Skeletal muscle tissue (tissue), 4 donors: ENCODE measurements around the gene NFIX. TPM values are rescaled to one million over a fixed set of nuclear protein-coding genes. Genes with fewer than 3 reads are reported as not detected.
A peak's percentile ranks its signal among the peaks of the same experiment; 100 is the strongest.

Experiments
- H3K27ac ChIP-seq: one replicate; pipeline ENCODE4 v1.7.0; 2013; ENCODE audit warnings: mild to moderate bottlenecking, low read depth, low read length, inconsistent platforms
- H3K27me3 ChIP-seq, 3 donors: one replicate each; pipeline ENCODE4 v1.7.0; 2013; ENCODE audit warnings: low read length in 3 of 3; ENCODE audit not compliant: control insufficient read depth in 3 of 3, insufficient read depth in 3 of 3
- H3K36me3 ChIP-seq, 3 donors: one replicate each; pipeline ENCODE4 v1.7.0; 2013; ENCODE audit warnings: low read length in 3 of 3; ENCODE audit not compliant: control insufficient read depth in 3 of 3, insufficient read depth in 3 of 3
- H3K4me1 ChIP-seq, 3 donors: one replicate each; pipeline ENCODE4 v1.7.0; 2013; ENCODE audit warnings: low read length in 3 of 3, mild to moderate bottlenecking in 3 of 3; ENCODE audit not compliant: control insufficient read depth in 3 of 3, insufficient read depth in 3 of 3
- H3K4me3 ChIP-seq, 3 donors: one replicate each; pipeline ENCODE4 v1.7.0; 2013; ENCODE audit warnings: low read length in 3 of 3
- H3K9ac ChIP-seq, 3 donors: one replicate each; pipeline ENCODE4 v1.7.0; 2013; ENCODE audit warnings: low read length in 3 of 3, mild to moderate bottlenecking in 3 of 3, moderate library complexity in 2 of 3, low read depth in 1 of 3
- H3K9me3 ChIP-seq, 3 donors: one replicate each; pipeline ENCODE4 v1.7.0; 2013; ENCODE audit warnings: low read length in 3 of 3; ENCODE audit not compliant: control insufficient read depth in 3 of 3
- total RNA-seq: library from RNA; depleted of rRNA; stranded (reverse); fragments of >200 nt; gene quantifications from one replicate; pipeline ENCODE4 v1.2.3, GENCODE V29; 2014
- donor health status: Osteomylitis.

Gene NFIX
- total RNA-seq, 1 donor from 2014 or later: 49.1 TPM

DNA sequence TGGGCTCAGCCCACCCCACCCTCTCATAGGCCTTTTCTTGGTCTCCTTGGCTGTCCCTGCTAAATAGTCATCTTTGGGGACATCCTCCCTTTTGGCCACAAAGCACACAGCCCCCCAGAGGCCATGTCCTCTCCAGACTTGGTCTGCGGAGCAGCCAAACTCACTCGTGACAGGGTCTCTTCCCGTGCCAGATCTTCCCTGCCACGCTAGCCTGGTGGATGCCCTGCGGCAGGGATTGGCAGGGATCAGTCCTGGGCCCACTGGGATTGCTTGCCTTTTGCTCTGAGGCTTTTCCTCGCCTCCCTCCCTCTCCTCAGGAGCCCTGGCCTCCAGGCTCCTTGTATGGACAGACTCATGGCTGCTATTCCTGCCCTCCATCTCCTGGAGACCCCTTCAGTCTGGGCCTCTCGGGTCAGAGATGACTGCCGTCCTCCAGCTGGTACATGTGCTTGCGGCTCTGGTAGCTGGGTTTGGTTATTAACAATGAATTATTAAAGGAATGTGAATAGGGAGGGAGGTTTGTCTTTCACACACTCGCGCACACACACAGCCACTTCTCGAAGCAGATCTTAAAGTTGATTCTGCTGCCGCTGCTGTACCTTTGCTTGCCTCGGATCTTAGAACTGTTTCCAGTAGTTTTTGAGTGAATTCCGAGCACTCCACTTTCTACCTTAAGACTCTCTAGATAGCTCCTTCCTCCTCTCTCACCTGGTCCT lies 45.1 kb downstream of the NFIX start:
- Histone ChIP-seq H3K27me3 (no peaks in the 10 kb centered on the region), H3K36me3 (peaks cover 0 to 6% (median 3%) of the 10 kb centered on the region in 3 donors), H3K9me3 (no peaks in the 10 kb centered on the region), H3K9ac (peak overlapping the region; percentile 41 to 79 (median 75)), H3K4me3 (peak overlapping the region in 2 of 3 donors; percentile 4 to 35), H3K27ac (peak overlapping the region; percentile 95), H3K4me1 (peaks cover 91 to 96% (median 96%) of the 10 kb centered on the region in 3 donors)

DNA sequence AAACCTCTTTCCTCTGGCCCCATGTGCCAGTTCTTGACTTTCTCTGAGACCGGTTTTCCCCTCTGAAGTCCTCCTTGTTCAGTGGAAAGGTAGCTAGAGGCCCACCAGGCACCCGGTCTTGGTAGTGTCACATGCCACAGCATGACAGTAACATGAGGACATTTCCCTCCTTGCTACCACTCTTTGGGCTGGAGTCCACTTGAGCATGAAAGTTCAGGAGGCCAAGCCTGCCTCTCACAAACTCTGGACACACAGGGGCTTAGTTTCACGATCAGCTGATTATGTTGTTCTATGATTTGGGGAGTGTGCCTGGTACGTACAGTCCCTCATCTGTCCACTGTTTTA lies 45.6 kb downstream of the NFIX start:
- Histone ChIP-seq H3K36me3 (peaks cover 0 to 6% (median 5%) of the 10 kb centered on the region in 3 donors), H3K27ac (peak overlapping the region; percentile 95), H3K27me3 (no peaks in the 10 kb centered on the region), H3K4me1 (peaks cover 92 to 96% (median 96%) of the 10 kb centered on the region in 3 donors), H3K9ac (peak overlapping the region; percentile 41 to 79 (median 75)), H3K4me3 (no peak overlapping the region), H3K9me3 (no peaks in the 10 kb centered on the region)

DNA sequence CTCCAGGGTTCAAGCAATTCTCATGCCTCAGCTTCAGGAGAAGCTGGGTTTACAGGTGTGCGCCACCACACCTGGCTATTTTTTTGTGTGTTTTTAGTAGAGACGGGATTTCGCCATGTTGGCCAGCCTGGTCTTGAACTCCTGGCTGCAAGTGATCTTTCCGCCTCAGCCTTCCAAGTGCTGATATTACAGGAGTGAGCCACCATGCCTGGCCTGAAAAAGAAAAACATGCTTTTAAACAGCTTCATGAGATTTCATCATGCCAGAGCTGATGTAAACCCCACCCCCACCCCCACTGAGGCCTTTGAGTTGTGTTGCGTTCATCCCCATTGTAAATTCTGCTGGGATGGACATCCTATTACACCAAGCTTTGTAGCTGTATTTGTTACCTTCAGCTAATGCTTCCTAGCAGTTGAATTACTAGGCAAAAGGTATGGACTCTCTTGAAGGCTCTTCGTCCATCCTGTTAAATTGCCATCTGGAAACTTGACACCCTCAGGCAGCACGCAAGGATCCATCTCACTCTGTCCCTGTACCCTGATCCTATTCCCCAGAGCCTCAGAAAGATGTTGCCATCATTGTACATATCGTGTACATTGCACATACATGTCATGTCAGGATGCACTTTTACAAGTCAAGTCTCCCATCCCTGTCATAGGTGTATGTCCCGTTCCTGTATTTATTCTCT lies 47.3 kb downstream of the NFIX start:
- Histone ChIP-seq H3K9ac (peak overlapping the region in 1 of 3 donors; percentile 57), H3K27me3 (no peaks in the 10 kb centered on the region), H3K36me3 (peaks cover 3 to 10% (median 6%) of the 10 kb centered on the region in 3 donors), H3K27ac (peak overlapping the region; percentile 39), H3K4me1 (peaks cover 92 to 96% (median 96%) of the 10 kb centered on the region in 3 donors), H3K9me3 (no peaks in the 10 kb centered on the region), H3K4me3 (no peak overlapping the region)

DNA sequence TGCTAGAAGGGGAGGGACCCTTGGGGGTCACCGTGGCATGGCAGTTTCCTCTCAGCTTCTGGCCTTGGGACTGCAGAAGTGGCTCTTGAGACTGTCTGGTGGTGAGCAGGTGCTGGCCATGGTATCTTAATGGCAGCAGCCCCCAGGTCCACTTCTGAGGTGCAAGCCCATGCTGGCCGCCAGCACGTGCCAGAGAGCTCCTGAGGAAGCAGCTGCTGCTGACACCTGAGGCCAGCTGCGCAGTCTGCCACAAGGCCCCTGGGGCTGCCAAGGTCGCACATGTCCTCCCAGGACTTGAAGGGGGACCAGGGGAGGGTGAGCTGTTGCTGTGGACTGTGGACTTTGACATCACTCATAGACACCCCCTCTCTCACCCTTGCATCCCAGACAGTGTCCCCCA lies 48.0 kb downstream of the NFIX start:
- Histone ChIP-seq H3K27me3 (no peaks in the 10 kb centered on the region), H3K4me1 (peaks cover 92 to 96% (median 96%) of the 10 kb centered on the region in 3 donors), H3K9me3 (no peaks in the 10 kb centered on the region), H3K36me3 (peaks cover 4 to 14% (median 7%) of the 10 kb centered on the region in 3 donors), H3K9ac (peak overlapping the region in 1 of 3 donors; percentile 57), H3K4me3 (peak overlapping the region in 2 of 3 donors; percentile 17 to 41), H3K27ac (peak overlapping the region; percentile 39)

DNA sequence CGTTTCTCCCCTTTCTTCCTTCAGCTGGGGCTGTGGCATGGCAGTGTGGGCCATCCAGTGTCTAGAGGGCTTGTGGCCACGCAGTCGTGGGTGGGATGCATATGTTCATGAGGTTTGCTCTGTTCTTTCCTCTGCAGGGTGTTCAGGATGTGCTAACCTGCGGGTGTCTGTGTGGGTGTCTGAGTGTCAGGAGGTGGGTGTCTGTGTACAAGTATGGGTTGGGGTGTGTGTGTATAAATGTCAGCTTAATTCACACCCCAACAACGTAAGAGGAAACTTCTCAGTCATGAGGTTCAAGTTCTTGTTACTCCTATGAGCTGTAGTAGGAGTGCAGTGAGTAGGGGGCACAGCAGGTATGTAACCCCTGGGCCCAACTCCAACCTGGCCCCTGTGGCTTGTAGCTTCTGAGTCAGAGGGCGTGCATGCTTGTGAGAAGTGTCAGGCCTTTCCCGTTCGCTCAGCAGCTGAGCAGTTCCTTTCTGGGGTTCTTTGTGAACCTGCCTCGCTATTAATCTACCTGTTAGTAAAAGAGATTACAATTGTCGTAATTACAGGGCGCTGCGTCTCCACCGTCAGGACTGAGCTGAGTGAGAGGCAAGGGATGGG lies 49.1 kb downstream of the NFIX start:
- H3K9me3 ChIP-seq: no peaks in the 10 kb centered on the region
- H3K27me3 ChIP-seq: no peaks in the 10 kb centered on the region
- peak overlapping the region in 1 of 3 donors; percentile 29 for H3K4me3 ChIP-seq
- peaks cover 86 to 93% (median 92%) of the 10 kb centered on the region in 3 donors for H3K4me1 ChIP-seq
- H3K27ac ChIP-seq: peak overlapping the region; percentile 39
- peak overlapping the region in 1 of 3 donors; percentile 62 for H3K9ac ChIP-seq
- H3K36me3 ChIP-seq: peaks cover 4 to 14% (median 5%) of the 10 kb centered on the region in 3 donors

DNA sequence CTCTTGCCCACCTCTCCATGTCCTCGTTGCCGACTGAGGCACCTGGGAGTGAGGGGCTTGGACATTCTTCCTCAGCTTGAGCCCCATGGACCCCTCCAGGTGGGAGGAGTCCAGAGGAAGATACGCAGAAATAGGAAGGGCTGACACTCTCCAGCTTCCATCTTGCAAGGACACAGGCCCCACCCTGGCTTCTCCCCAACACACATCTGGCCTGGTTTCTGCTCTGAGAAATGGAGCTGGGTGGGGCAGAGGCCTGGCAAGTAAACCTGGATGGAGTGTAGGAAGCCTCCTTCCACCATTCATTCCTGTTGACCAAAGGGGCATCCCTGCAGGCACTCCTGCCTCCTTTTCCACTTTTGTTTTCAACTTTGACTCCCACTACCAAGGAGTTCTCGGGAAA lies 50.5 kb downstream of the NFIX start:
- H3K27me3 ChIP-seq: no peaks in the 10 kb centered on the region
- H3K9me3 ChIP-seq: no peaks in the 10 kb centered on the region
- H3K36me3 ChIP-seq: peaks cover 4 to 14% (median 5%) of the 10 kb centered on the region in 3 donors
- peak overlapping the region; percentile 23 for H3K27ac ChIP-seq
- H3K4me1 ChIP-seq: peaks cover 83 to 92% (median 90%) of the 10 kb centered on the region in 3 donors
- peak overlapping the region in 2 of 3 donors; percentile 35 to 51 for H3K9ac ChIP-seq
- peak overlapping the region in 1 of 3 donors; percentile 27 for H3K4me3 ChIP-seq

DNA sequence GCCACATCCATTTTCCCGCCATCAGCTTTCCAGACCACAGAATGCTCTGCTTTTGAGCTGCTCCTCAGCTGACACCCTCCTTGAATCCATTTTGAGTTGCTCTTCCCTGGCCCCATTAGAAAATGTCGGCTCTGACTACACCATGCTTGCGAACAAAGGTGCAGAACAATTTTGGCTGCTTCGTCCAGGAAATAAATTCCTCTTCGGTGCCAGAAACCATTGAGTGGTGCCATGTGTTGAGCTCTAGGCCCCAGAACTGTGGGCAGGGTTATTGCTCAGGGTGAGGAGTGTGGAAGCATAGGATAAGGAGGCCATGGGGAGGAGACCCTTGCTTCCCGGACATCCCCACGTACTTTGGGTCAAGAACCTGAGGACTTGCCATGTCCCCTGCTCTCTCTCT lies 52.1 kb downstream of the NFIX start:
- Histone ChIP-seq H3K27ac (no peak overlapping the region), H3K9ac (peak overlapping the region in 2 of 3 donors; percentile 43 to 45), H3K9me3 (no peaks in the 10 kb centered on the region), H3K36me3 (peaks cover 4 to 14% (median 5%) of the 10 kb centered on the region in 3 donors), H3K27me3 (no peaks in the 10 kb centered on the region), H3K4me3 (peak overlapping the region in 1 of 3 donors; percentile 29), H3K4me1 (peaks cover 90 to 96% (median 94%) of the 10 kb centered on the region in 3 donors)

DNA sequence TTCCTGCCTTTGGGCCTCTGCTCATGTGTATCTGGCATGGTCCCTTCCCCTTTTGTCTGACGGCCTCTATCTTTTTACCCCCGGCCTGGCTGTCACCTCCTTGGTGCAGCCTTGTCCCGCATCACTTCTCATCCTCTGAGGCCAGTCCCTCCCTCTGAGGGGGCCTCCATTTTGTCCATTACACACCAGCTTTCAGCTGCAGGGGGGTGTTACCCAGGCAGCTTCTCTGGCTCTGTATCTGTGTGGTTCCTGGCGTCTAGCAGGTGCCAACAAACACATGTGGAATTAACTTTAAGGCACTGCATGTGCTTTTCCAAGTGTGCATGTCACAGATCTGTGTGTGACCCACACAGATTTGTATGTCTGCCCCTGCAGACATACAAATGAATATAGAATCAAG lies 55.0 kb downstream of the NFIX start:
- Histone ChIP-seq H3K4me3 (peak overlapping the region in 1 of 3 donors; percentile 38), H3K36me3 (peaks cover 2 to 11% (median 4%) of the 10 kb centered on the region in 3 donors), H3K9me3 (no peaks in the 10 kb centered on the region), H3K4me1 (peaks cover 89 to 95% (median 94%) of the 10 kb centered on the region in 3 donors), H3K27ac (peak overlapping the region; percentile 93), H3K27me3 (no peaks in the 10 kb centered on the region), H3K9ac (peak overlapping the region in 1 of 3 donors; percentile 57)

DNA sequence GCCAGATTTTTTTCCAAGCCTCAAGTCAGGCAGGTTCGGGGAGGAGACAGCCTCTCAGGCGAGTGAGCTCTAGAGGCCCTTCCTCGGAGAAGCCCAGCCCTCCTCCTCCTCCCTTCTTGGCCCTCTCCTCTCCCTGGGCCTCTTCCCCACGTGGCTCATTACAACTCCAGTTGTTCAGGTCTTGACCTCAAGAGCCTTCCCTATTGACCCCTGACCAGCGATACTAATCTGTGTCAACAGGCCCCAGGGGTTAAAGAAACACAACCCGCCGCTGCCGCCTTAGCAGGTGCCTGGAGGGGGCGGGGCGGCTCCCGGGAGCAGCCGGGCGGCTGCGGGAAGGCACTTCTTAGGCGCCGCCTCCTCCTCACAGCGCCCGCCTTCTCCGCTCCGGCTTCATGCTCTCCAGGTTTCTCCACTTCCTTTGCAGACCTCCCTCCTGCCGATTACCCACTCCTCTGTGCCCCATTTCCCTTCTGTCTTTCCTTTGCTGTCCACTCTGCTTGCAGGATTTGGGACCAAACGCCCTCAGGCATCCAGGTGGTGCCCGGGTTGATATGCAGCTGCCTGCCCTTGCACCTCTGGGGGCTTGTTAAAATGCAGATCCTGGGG lies 56.4 kb downstream of the NFIX start:
- H3K27me3 ChIP-seq: no peaks in the 10 kb centered on the region
- peak overlapping the region; percentile 93 for H3K27ac ChIP-seq
- peak overlapping the region; percentile 55 to 81 (median 71) for H3K9ac ChIP-seq
- peaks cover 2 to 8% (median 4%) of the 10 kb centered on the region in 3 donors for H3K36me3 ChIP-seq
- peak overlapping the region; percentile 56 to 67 (median 66) for H3K4me3 ChIP-seq
- peaks cover 89 to 95% (median 94%) of the 10 kb centered on the region in 3 donors for H3K4me1 ChIP-seq
- H3K9me3 ChIP-seq: no peaks in the 10 kb centered on the region
